Iris pigment epithelial cell (primary cell): ENCODE results near the gene VPS11.

Experiments used
- DNase-seq: peaks from one replicate; pipeline ENCODE4 v3.0.0-alpha.2; 2011; ENCODE audit warnings: low read depth

The VPS11 gene

DNA sequence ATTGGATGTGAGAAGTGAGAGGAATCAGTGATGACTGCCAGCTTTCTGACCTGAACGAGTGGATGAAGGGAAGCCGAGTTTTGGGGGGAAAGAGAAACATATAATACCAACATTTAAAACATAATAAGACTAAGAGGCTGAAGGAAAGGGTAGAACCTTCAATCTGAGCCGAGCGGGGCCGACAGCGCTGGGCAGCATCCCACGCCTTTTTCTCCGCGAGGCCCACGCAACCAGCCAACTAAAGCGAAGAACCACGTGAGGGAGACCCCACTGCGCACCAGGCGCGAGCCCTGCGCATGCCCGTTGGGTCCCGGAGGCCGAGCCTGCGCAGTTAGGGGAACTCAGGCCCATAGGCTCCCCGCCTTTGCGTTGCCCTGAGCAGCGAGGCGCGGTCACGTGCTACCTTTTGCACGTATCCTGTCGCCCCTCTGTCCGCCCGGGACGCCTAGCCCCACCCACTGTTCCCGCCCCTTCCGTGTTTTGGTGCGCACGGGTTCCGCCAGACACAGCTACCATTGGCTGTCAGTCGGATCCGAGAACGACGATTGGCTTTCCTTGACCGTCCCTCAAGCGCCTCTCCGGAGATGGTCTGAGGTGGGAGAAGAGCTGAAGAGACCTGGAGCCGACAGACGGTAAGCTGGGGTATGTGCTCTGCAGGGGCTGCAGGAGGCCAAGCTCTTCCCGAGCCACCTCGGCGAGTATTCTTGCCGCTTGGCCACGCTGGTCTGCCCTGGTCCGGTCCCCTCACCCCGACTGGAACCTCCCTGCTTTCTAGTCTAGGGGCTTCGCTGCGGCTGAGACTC lies 53.6 kb downstream of the VPS11 start, which contains the start of gene HINFP:
Gene HINFP, plus strand, starts transcription at position 573 of the 803 bp plus-strand sequence. CDS start 5,365 bp downstream, outside the sequence.
- peak; percentile 100 for DNase-seq

DNA sequence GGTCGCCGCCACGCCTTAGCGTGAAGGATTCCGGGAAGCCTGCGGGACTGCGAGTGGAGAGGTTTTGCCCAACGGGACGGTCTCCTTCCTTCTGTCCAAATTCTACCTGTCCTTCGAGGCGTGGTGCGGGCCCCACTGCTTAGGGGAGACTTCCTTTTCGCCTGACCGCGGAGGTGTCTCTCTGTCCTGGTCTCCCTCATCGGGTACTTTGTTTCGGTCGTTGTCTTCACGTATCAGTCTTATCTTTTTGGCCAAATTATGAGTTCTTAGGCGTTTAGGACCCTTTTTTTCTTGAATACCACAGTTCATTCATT lies 54.1 kb downstream of the VPS11 start:
- DNase-seq = no peak

DNA sequence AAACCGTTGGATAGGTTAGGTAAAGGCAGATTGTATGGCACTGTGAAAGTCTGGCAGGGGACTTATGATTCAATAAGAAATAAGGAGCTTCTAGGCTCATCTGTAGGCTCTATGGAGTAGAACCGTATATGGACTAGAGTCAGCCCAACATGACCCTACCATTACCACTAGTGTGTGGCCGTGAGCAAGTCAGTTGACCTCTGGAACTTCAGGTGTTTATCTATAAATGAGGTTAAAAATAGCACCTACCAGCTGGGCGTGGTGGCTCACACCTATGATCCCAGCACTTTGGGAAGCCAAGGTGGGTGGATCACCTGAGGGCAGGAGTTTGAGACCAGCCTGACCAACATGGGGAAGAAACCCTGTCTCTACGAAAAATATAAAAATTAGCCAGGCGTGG lies 58.2 kb downstream of the VPS11 start:
- DNase-seq = no peak

DNA sequence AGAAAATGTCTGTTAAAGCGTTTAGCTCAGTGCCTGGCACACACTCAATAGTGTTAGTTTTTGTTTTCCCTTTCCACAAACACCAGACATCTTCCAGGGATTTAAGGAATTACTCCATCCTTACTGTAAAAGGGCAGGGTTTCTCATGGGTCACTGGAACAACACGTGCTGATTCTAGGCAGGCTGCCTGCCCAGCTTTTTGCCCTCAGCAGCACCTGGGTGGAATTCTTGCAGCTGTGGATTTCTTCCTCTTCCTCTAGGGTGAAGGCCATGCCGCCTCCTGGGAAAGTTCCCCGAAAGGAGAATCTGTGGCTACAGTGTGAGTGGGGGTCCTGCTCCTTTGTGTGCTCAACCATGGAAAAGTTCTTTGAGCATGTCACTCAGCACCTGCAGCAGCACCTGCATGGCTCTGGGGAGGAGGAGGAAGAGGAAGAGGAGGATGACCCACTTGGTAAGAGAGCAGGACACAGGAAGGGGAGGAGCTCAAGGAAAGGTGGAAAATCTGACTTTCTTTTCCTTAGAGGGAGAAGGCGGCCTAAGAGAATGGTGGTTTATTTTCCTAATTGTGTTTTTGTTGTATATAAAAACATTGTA lies 59.2 kb downstream of the VPS11 start:
- DNase-seq = no peak

DNA sequence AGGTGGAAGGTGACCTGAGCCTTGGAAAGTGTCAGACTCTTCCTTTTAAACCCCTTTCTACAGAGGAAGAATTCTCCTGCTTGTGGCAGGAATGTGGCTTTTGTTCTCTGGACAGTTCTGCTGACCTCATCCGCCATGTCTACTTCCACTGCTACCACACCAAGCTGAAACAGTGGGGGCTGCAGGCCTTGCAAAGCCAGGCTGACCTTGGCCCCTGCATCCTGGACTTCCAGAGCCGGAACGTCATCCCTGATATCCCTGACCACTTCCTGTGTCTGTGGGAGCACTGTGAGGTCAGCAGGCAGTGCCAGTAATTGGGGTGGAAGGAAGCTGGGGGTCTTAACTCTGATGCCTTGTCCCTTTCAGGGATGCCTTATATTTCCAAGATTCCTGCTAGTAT lies 63.0 kb downstream of the VPS11 start:
- DNase-seq = peak; percentile 41
